Mucosa of stomach (tissue), 1 donor: ENCODE results near the gene YES1.
"Not testable (repeated sequence)": the region's sequence is repeated elsewhere in the genome, so short reads cannot be mapped to it uniquely, and the experiment has no call there.

Experiments used
- H3K27me3 ChIP-seq: one replicate; pipeline ENCODE4 v1.7.0; 2013; ENCODE audit warnings: mild to moderate bottlenecking, low read length; ENCODE audit not compliant: control insufficient read depth, insufficient read depth
- H3K36me3 ChIP-seq: one replicate; pipeline ENCODE4 v1.7.0; 2013; ENCODE audit warnings: low read length; ENCODE audit not compliant: control insufficient read depth, insufficient read depth
- H3K4me1 ChIP-seq: one replicate; pipeline ENCODE4 v1.7.0; 2013; ENCODE audit warnings: mild to moderate bottlenecking, low read length; ENCODE audit not compliant: control insufficient read depth, insufficient read depth
- H3K4me3 ChIP-seq: one replicate; pipeline ENCODE4 v1.7.0; 2013; ENCODE audit warnings: low read length
- H3K9ac ChIP-seq: one replicate; pipeline ENCODE4 v1.7.0; 2013; ENCODE audit warnings: mild to moderate bottlenecking, low read length, moderate library complexity
- H3K9me3 ChIP-seq: one replicate; pipeline ENCODE4 v1.7.0; 2013; ENCODE audit warnings: mild to moderate bottlenecking, low read length, moderate library complexity; ENCODE audit not compliant: control insufficient read depth
- donor health status: Pancreatic carcinoma.

Gene YES1

DNA sequence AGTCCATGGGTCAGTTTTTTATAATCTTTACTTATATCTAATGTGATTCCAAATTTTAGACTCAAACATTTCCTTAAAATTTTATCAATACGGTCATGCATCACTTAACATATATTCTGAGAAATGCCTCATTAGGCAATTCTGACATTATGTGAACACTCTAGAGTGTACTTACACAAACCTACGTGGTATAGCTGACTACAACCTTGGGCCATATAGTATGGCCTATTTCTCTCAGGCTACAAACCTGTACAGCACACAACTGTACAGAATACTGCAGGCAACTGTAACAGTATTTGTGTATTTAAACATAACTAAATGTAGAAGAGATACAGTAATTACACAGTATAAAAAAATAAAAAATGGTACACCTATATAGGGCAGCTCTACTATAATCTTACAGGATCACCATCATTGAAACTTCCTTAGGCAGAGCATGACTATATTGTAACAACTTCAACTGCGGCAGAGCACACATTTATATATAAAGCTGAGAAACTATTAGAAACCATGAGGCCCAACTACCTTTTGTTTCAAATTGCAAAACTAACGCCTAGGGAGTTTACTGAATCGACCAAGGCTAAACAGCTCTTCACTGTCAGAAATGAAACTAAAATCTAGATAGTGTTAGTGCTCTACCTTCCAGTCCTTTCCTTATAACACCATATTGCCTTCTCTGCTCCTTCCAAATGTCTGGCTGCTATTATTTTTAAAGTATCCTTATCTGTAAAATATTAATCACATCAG is 6.9 kb downstream of the YES1 start:
- Histone ChIP-seq H3K27me3 (no peaks in the 10 kb centered on the region), H3K4me1 (peaks cover 27% of the 10 kb centered on the region), H3K36me3 (no peaks in the 10 kb centered on the region), H3K4me3 (peak overlapping the region; percentile 33), H3K9ac (peak overlapping the region; percentile 48), H3K9me3 (no peaks in the 10 kb centered on the region)

DNA sequence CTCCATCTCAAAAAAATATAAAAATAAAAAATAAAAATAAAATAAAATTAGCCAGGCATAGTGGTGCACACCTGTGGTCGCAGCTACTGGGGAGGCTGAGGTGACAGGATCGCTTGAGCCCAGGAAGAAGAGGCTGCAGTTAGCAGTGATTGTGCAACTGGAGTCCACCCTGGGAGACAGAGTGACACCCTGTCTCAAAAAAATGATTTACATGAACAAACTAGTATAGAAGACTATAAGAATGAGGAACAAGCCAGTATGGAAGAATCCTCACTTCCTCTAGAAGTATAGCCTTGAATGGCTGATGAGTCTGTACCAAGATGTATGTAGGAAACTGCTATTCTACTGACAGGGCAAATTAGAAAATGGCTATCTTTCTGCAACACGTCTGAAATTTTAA is 10.9 kb downstream of the YES1 start:
- Histone ChIP-seq H3K27me3 (no peaks in the 10 kb centered on the region), H3K9me3 (no peaks in the 10 kb centered on the region), H3K4me1 (peaks cover 17% of the 10 kb centered on the region)

DNA sequence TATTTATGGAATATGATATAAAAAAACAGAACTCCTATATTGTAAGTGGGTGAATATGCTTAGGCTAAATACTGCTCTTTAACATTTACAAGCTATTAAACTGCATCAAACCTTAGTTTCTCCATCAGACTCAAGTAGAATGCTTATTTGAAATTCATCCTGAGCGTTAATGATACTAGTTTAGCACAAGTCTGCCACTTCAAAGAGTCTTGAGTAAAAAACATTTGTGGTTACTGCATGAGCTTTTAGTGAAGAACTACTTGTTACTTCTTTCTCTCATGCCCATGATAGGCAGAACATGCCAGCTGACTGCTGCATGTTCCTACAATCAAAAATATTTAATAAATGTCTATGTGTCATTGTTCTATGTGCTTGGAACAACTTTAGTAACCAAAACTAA is 12.1 kb downstream of the YES1 start:
- Histone ChIP-seq H3K27me3 (no peaks in the 10 kb centered on the region), H3K4me1 (peaks cover 6% of the 10 kb centered on the region), H3K36me3 (no peaks in the 10 kb centered on the region), H3K4me3 (no peak overlapping the region), H3K9me3 (no peaks in the 10 kb centered on the region), H3K9ac (no peak overlapping the region)

More for the DNA sequence above, 10.9 kb downstream of the YES1 start:
- H3K36me3 ChIP-seq = no peaks in the 10 kb centered on the region
- no peak overlapping the region for H3K9ac ChIP-seq
- no peak overlapping the region for H3K4me3 ChIP-seq

DNA sequence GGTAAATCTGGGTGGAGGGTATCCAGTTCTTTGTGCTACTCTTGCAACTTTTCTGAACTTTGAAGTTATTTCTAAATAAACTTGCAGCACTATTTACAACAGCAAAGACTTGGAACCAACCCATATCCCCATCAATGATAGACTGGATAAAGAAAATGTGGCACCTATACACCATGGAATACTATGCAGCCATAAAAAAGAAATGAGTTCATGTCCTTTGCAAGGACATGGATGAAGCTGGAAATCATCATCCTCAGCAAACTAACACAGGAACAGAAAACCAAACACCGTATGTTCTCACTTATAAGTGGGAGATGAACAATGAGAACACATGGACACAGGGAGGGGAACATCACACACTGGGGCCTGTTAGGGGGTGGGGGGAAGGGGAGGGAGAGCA is 16.7 kb downstream of the YES1 start:
- H3K4me1 ChIP-seq, H3K27me3 ChIP-seq, H3K9me3 ChIP-seq, H3K9ac ChIP-seq, H3K4me3 ChIP-seq, H3K36me3 ChIP-seq: not testable (repeated sequence)

DNA sequence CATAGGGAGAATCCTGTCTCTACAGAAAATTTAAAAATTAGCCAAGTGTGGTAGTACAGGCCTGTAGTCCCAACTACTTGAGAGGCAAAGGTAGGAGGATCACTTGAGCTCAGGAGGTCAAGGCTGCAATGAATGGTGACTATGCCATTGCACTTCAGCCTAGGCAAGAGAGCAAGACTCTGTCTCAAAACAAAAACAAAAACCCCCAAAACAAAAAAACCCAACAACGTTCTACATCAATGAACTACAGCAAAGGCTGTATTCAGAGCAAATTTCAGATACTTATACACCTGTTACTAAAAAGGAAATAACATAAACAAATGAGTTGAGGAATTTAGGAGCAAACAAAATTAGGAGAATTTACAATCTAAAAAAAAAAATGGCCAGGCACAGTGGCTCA is 22.6 kb downstream of the YES1 start:
- H3K36me3 ChIP-seq = no peaks in the 10 kb centered on the region
- H3K9me3 ChIP-seq = no peaks in the 10 kb centered on the region
- no peak overlapping the region for H3K4me3 ChIP-seq
- H3K9ac ChIP-seq = no peak overlapping the region
- no peaks in the 10 kb centered on the region for H3K27me3 ChIP-seq
- peaks cover 3% of the 10 kb centered on the region for H3K4me1 ChIP-seq

DNA sequence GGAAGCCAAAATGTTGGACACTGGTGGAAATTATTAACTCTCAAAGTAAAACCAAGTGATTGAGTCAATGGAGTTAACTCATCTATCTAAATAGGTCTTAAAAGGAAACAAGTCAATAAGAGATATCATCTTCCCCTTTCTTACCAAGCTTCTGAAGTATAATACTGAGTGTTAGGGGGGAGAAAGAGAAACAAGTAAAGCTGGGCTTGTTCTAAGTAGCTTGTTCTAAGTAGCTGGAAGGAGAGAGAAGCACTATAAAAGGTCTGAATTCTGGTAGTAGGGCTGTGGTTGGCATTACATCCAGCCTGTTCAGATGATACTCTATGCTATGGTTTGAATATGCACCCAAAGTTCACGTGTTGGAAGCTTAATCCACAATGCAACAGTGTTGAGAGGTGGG is 26.8 kb downstream of the YES1 start:
- peaks cover 3% of the 10 kb centered on the region for H3K4me1 ChIP-seq
- H3K9me3 ChIP-seq = no peaks in the 10 kb centered on the region
- no peak overlapping the region for H3K4me3 ChIP-seq
- H3K36me3 ChIP-seq = no peaks in the 10 kb centered on the region
- no peak overlapping the region for H3K9ac ChIP-seq
- H3K27me3 ChIP-seq = no peaks in the 10 kb centered on the region

DNA sequence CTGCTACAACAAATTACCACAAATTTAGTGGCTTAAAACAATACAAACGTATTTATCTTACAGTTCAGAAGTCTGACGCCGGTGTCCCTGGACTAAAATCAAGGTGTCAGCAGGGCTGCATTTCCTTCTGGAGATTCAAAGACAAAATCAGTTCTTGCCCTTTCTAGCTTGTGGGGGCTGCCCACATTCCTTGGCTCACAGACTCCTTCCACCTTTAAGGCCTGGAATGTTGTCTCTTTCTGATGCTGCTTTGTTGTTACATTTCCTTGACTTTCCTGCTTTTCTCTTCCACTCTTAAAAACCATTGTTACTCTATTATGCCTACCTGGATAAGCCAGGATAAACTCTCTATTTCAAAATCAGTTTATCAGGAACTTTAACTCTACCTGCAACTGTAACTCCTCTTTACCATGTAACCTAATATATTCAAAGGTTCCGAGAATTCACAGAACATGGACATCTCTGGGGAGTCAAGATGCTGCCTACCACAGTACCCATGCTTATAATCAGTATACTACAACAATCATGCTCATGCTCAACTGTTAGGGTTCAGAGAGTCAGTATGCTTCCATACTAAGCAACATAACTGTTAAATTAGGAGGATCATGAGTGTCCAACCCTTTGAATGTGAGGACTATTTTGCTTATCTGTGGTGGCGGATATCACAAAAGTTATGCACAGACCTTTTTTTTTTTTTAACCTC is 27.4 kb downstream of the YES1 start:
- H3K4me3 ChIP-seq = no peak overlapping the region
- H3K4me1 ChIP-seq = peaks cover under 1% of the 10 kb centered on the region

DNA sequence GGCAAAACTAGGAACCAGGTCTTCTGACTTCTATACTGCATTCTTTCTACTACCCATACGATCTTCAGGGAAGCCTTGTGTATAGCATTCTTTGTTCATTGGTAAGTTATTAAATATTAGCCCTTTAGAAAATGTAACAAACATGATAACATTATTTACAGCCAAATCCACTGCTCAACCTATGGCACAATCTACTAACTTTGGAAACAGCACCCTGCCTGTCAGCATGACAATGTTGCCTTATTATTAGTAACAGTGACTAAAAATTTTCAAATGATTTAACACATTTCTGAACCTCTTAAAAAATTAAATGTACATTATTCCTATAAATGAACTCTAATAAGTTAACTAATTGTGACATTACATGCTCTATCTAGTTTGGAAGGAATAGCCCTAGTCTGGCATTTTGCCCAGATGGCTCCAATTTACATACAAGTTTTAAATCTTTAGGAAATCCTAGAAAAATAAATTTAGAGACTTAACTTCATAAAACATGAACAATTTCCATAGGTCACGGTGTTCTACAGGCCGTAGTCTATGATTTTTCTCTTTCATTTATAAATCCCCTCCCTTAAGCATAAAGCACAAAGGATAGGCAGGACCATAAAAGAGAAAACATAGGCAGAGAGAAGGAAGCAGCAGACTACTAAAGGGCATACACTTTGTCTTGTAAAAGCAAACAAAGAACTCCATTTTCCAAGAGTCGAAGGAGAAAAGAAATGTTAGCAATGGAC is 33.7 kb downstream of the YES1 start:
- H3K4me3 ChIP-seq = no peak overlapping the region
- no peaks in the 10 kb centered on the region for H3K36me3 ChIP-seq
- H3K27me3 ChIP-seq = no peaks in the 10 kb centered on the region
- no peaks in the 10 kb centered on the region for H3K9me3 ChIP-seq
- no peak overlapping the region for H3K9ac ChIP-seq
- peaks cover 32% of the 10 kb centered on the region for H3K4me1 ChIP-seq

More for the DNA sequence above, 27.4 kb downstream of the YES1 start:
- Histone ChIP-seq H3K27me3 (no peaks in the 10 kb centered on the region), H3K36me3 (no peaks in the 10 kb centered on the region), H3K9ac (no peak overlapping the region), H3K9me3 (no peaks in the 10 kb centered on the region)

DNA sequence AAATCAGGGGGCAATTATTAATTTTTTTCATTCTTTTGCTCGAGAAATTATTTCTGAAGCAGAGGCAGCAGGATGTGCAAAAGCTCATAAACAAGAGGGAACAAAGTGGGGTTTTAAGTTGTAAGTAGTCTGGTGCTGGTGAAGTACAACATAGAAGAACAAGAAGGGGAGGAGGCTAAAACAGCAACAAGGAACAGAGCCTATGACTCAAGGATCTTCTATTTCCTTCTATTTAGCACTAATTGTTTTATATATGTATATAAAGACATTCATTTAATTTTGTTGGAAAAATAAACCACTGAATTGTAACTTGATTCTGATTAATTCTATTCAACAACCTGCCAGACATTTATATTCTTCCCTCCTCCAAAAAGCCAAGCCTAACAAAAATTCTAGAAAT is 35.0 kb downstream of the YES1 start:
- peaks cover 32% of the 10 kb centered on the region for H3K4me1 ChIP-seq
- no peaks in the 10 kb centered on the region for H3K36me3 ChIP-seq

DNA sequence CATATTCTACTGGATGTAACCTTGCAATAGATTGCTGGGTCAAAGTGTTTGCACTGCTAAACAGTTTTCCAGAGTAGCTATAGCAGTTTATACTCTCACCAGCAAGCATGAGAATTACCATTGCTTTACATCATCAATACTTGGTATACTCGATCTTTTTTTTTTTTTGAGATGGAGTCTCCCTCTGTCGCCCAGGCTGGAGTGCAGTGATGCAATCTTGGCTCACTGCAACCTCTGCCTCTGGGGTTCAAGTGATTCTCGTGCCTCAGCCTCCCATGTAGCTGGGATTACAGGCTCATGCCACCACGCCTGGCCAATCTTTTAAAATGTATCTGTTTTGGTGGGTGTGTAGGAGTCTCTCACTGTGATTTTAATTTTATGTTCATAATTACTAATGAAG is 36.0 kb downstream of the YES1 start:
- H3K4me3 ChIP-seq, H3K27me3 ChIP-seq, H3K9ac ChIP-seq, H3K9me3 ChIP-seq, H3K36me3 ChIP-seq: not testable (repeated sequence)
- H3K4me1 ChIP-seq = peaks cover 32% of the 10 kb centered on the region

More for the DNA sequence above, 35.0 kb downstream of the YES1 start:
- Histone ChIP-seq H3K9me3 (no peaks in the 10 kb centered on the region), H3K27me3 (no peaks in the 10 kb centered on the region), H3K9ac (no peak overlapping the region), H3K4me3 (no peak overlapping the region)

DNA sequence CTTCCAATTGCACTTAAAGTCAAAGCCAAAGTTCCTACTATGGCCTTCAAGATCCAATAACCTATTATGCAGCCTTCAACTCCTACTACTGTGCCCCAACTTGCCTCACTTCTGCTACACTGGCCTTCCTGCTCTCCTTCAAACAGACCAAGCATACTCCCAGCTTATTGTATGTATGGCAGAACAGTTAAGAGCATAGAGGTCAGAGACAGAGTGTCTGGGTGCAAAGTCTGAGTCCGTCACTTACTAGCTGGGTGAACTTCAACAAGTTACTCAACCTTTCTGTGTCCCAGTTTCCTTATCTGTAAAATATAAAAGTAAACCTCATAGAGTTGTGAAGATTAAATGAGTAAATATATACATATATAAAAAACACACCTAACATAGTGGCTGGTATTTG is 37.2 kb downstream of the YES1 start:
- Histone ChIP-seq H3K9ac (no peak overlapping the region), H3K4me1 (peaks cover 32% of the 10 kb centered on the region), H3K4me3 (no peak overlapping the region), H3K27me3 (no peaks in the 10 kb centered on the region), H3K9me3 (no peaks in the 10 kb centered on the region), H3K36me3 (no peaks in the 10 kb centered on the region)

DNA sequence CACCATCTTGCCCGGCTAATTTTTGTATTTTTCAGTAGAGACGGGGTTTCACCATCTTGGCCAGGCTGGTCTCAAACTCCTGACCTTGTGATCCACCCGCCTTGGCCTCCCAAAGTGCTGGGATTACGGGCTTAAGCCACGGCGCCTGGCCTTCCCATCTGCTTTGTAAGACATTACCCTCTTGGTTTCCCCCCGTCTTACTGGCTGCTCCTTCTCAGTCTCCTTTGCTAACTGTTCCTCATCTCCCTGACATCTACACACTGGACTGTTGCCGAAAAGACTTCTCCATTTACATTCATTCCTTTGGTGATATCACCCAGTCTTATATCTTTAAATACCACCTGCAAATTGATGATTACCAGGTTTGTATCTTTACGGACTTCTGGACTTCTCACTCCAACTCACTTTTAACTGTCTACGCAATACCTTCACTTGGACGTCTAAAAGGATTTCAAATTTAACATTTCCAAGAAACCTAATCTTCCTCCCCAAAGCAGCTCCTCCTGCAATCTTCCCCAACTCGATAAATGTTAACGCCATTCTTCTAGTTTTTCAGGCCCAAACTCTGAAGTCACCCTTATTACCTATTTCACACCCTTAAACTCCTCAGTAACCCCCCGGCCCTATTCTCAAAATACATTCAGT is 37.9 kb downstream of the YES1 start:
- H3K9me3 ChIP-seq = no peaks in the 10 kb centered on the region
- H3K9ac ChIP-seq = no peak overlapping the region
- H3K36me3 ChIP-seq = no peaks in the 10 kb centered on the region
- peaks cover 32% of the 10 kb centered on the region for H3K4me1 ChIP-seq
- H3K27me3 ChIP-seq = no peaks in the 10 kb centered on the region
- H3K4me3 ChIP-seq = no peak overlapping the region
